Left lobe of liver (tissue), 2 donors: ENCODE data around the gene SLC35F1. TPM values are rescaled to one million over a fixed set of nuclear protein-coding genes. Genes with fewer than 3 reads are reported as not detected.

Experiments
- ATAC-seq: fragments of 200-7000 bp; cut with Tn5 transposase; one replicate; pipeline ENCODE4 v1.9.1; 2020; ENCODE audit warnings: mild to moderate bottlenecking, moderate library complexity
- DNase-seq: peaks from one replicate; pipeline ENCODE4 v3.0.0-alpha.2; 2020; ENCODE audit warnings: low spot score
- total RNA-seq: library from RNA; stranded (reverse); gene quantifications from one replicate; pipeline ENCODE4 v1.2.1, GENCODE V29; 2021
- donor health status: DM: no; HTN: no; CAD: no; lungs with moderate emphysema.
- donor health status: DM: no; HTN: yes; CAD: no.

The SLC35F1 gene
- total RNA-seq, 1 donor from 2014 or later = not detected

DNA sequence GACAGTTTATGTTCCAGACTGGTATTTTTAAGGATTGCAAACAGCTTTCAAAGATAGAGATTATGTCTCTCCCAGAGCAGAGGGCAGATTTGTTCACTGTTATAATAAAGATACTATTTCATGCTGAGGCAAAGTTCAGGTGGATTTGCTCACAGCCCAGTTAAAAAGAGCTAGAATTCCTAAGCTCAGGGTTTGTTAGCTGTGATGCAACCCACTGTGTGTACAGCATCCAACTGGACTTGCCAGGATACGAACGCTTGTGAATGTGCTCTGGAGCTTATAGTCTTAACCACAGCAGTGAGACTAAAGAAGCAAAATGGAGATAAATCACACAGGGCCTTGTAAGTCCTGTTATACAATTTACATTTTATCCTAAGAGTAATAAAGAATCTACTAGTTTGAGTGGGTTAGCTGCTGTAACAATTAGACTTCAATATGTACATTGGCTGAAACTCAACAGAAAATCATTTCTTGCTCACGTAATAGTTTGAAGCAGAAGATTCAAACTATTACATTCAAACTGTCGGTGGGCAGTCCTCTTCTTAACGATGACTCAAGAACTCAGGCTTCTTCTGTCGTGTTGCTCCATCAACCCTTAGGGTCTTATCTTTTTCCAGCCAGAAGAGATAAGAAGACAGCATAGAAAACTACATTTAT is 437.1 kb downstream of the SLC35F1 start:
- ATAC-seq (peak; percentile 96), DNase-seq (peak; percentile 75)

DNA sequence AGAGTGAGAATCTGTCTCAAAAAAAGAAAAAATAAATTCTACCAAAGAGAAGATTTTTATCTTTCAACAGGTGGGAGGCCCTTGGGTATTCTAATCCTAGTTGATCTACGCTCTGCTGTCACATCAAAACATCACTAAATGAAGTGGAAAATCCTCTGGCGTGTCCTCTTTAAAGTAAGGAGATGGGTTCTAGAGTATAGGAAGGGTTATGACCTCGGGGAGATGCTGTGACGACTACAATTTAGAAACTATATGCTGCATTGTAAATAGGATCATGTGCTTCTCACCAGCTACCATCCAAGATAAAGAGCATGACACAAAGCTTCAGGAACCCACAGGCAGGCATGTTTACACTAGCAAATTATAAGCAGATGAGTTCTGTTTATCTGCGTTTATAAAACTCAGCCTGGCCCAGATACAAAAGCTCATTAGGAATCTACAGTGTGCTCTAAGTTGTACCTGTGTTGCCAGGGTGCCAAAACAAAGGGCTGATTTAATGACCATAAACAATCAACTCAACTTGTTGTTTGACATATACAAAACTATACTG is 443.9 kb downstream of the SLC35F1 start:
- DNase-seq (no peak), ATAC-seq (no peak)

DNA sequence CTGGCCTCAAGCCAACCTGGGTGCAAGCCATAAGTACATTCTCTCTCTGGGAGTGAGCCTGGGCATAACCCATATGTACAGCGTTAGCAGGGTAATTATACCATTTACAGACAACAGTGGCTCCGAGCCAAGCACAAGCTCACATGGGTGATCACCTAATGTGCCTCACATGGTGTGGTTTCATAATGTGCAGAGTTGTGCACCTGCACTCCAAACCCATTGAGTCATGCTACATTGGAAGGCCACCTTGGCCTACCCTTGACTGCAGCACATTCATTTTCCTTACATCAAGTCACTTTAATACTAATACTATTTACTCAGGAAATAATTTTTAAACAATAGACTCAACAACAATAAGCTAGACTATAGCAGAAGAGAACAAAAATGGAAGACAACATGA is 446.5 kb downstream of the SLC35F1 start:
- DNase-seq (no peak), ATAC-seq (no peak)

DNA sequence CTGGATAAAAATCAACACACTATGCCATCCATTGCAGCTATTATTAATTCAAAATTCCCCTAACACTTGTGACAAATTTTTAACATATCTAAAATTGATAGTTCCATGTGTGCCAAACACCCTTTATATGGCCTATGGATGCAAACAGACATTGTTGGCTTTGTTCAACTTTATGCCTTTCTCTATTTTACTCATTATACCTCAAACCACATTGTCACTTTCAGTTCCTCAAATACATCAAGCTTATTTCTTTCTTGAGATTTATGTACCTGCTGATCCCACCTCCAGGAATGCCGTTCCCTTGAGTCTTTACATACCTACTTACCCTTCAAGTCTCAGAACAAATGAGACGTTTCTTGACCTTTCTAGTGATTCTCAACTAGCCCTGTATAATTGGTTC is 447.6 kb downstream of the SLC35F1 start:
- ATAC-seq (no peak), DNase-seq (no peak)

DNA sequence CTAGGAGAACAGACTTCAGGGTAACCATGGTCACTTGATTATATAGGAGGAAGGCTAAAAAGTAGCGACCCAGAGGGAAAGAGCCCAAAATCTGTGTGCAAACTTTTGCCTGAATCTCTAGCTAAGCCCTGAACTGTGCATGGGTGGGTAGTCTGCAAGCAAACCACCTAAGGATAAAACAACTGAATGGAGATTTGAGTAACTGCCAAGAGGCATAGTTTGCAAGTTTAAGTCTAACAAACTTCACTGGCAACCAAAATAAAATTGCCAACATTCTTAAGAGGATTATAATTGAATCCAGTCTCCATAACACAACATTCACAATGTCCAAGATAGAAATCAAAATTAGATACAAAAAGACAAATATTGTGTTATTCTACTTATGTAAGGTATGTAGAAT is 449.0 kb downstream of the SLC35F1 start:
- DNase-seq (no peak), ATAC-seq (no peak)

DNA sequence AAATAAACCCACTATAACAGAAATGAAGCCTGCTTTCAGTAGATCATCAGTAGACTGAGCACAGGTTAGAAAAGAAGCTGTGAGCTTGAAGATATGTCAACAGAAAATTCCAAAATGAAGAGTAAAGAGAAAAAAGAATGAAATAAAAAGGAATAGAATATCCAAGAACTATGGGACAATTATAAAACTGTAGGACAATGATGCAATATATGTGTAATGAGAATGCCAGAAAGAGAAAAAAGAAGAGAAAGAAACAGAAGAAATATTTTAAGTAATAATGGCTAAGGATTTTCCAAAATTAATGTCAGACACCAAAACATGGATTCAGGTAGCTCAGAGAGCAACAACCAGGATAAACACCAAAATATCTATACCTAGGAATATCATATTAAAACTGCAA is 449.6 kb downstream of the SLC35F1 start:
- DNase-seq = no peak
- no peak for ATAC-seq

Other genes with a start within 250 kb of the SLC35F1 start
- gene NUS1, start 231.8 kb upstream of the SLC35F1 start, total RNA-seq = 21.1 TPM